Stimulated activated naive CD4-positive, alpha-beta T cell treated with Interleukin-2 at 50 U/mL for 16 hours (primary cell): ENCODE data around the gene CRADD.

ENCODE experiments used
- DNase-seq: peaks from one replicate; lab custom pipeline; 2025; lab: John Stamatoyannopoulos, UW

CRADD gene

GRCh38 chr12:93939641-93940325, 262.6 kb downstream of the CRADD start:
- no peak for DNase-seq

GRCh38 chr12:93943780-93944179, 266.6 kb downstream of the CRADD start:
- DNase-seq: no peak

GRCh38 chr12:93944201-93944600, 267.0 kb downstream of the CRADD start:
- no peak for DNase-seq
